PFSK-1 (cell line): ENCODE data around the gene ACER2.

Experiments
- FOXP2 ChIP-seq: optimal IDR thresholded peaks from 2 replicates; pipeline ENCODE3; 2011; ENCODE audit warnings: borderline replicate concordance, control low read depth, inconsistent platforms; ENCODE audit not compliant: insufficient read depth; ENCODE audit errors: extremely low read length, extremely low read depth
- POLR2AphosphoS5 ChIP-seq: IDR thresholded peaks from 2 replicates; pipeline ENCODE4 v1.6.1; 2012; ENCODE audit warnings: low read depth, mild to moderate bottlenecking, control low read depth, low read length, moderate library complexity
- REST ChIP-seq, 2 experiments: IDR thresholded peaks; 2 replicates each; pipeline versions ENCODE4 v1.6.1 to v1.8.0; 2011 to 2012; ENCODE audit warnings: low read depth in 2 of 2, low read length in 2 of 2, control low read depth in 1 of 2, inconsistent platforms in 1 of 2, mild to moderate bottlenecking in 1 of 2, moderate library complexity in 1 of 2; ENCODE audit not compliant: insufficient read depth in 1 of 2
- SIN3A ChIP-seq: IDR thresholded peaks from 2 replicates; pipeline ENCODE4 v1.6.1; 2012; ENCODE audit warnings: mild to moderate bottlenecking, low read length, moderate library complexity, borderline replicate concordance; ENCODE audit not compliant: insufficient read depth
- TAF1 ChIP-seq: IDR thresholded peaks from 2 replicates; pipeline ENCODE4 v1.6.1; 2012; ENCODE audit warnings: low read length, control low read depth, borderline replicate concordance; ENCODE audit not compliant: insufficient read depth

ACER2 gene

DNA sequence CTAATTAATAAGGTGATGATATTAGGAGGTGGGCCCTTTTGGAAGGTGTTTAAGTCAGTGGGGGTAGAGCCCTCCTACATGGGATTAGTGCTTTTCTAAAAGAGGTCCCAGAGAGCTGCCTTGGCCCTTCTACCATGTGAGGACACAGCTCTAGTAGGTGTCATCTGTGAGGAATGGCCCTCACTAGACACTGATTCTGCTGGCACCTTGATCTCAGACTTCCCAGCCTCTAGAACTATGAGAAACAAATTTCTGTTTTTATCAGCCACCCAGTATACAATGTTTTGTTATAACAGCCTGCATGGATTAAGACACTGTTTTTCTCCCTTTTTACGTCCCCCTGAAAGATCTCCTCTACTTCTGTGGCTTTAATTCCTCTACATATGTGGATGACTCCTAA is 31.6 kb downstream of the ACER2 start:
- TF ChIP-seq SIN3A: no peak
- no peak for TF ChIP-seq REST (IDR thresholded peaks at IDR 0.05; ENCODE audit: insufficient read depth in 1 of 2, low read depth in 2 of 2, low read length in 2 of 2)
- TF ChIP-seq POLR2AphosphoS5: no peak
- no peak for TF ChIP-seq FOXP2
- no peak for TF ChIP-seq TAF1

DNA sequence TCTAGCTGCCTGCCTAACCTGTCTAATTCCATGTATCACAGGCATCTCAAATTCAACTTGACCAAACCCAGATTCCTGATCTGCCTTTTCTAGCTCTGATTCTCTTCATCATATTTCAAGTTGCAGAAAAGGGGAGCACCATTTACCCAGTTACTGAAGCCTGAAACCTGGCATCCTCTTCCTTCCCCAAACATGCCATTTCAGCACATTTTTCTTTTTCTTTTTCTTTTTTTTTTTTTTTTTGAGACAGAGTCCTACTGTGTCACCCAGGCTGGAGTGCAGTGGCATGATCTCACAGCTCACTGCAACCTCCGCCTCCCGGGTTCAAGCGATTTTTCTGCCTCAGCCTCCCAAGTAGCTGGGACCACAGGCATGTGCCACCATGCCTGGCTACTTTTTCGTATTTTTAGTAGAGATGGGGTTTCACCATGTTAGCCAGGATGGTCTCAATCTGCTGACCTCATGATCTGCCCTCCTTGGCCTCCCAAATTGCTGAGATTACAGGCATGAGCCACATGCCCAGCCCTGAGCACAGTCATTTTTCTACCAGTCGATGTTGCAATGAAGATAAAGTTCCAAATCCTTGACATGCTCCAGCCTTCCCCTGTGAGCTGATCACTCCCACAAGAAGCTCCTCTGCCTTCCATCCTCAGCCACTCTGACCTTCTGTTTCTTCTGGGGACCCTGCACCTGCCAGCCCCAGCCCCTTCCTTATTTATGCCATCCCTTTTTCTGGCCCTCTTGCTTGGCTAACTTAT is 32.2 kb downstream of the ACER2 start:
- no peak for TF ChIP-seq REST (IDR thresholded peaks at IDR 0.05; ENCODE audit: insufficient read depth in 1 of 2, low read depth in 2 of 2, low read length in 2 of 2)
- no peak for TF ChIP-seq SIN3A
- TF ChIP-seq TAF1: no peak
- TF ChIP-seq FOXP2: no peak
- TF ChIP-seq POLR2AphosphoS5: no peak

DNA sequence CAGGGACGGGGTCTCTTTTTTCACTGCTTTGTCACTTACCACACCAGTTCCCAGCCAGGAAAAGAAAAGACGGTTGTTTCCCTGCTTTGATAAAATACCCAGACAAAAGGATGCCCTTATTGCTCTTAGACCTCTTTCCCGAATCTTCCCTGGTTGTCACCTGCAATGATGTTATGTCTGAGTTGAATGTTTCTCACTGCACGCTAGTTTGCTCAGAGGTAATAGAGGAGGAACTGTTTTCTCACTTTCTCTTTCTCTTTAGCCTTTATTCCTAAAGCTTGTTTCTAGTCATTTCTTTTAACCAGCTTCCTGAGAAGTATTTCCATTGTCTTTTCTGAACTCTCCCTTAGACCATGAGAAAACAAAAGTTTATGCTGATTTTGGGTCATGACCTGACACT is 32.9 kb downstream of the ACER2 start:
- TF ChIP-seq TAF1 (no peak), SIN3A (no peak), POLR2AphosphoS5 (no peak), FOXP2 (no peak), REST (IDR thresholded peaks at IDR 0.05; ENCODE audit: insufficient read depth in 1 of 2, low read depth in 2 of 2, low read length in 2 of 2) (no peak)

DNA sequence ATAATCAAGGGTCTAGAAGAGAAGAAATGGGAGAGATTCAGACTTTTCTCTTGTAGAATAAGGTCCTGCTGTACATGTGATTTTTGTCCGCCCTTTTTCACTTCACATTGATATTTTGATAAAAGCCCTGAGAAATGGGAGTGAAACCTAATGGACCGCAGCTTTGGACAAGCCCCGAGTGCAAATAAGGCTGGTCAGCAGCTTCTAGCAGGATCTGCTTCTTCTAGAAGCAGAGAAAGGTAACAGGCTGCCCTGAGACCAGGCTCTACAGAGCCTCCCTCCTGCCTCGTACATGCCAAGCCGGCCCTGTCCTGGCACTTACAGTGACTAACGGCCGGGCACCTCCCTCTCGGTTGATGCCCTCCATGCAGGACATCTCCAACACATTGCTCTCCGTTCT is 33.4 kb downstream of the ACER2 start:
- TF ChIP-seq FOXP2 (no peak), SIN3A (no peak), POLR2AphosphoS5 (no peak)

DNA sequence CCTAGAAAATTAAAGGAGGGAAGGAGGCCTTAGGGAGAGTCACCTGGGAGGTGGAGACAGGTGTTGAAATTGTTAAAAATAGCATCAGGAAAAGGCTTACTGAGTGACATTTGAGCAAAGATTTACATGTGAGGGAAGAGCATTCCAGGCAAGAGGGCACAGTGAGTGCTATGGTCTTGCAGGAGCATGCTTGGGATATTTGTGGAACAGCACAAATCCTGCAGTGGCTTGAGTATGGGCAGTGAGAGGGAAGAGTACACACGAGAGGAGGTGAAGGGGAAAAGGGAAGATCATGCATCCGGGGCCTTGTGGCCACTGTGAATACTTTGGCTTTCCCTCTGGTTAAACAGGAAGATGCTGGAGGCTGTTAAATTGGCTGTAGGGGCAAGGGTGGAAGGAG is 36.6 kb downstream of the ACER2 start:
- TF ChIP-seq POLR2AphosphoS5: no peak
- no peak for TF ChIP-seq FOXP2
- TF ChIP-seq SIN3A: no peak
- no peak for TF ChIP-seq TAF1
- TF ChIP-seq REST (IDR thresholded peaks at IDR 0.05; ENCODE audit: insufficient read depth in 1 of 2, low read depth in 2 of 2, low read length in 2 of 2): no peak
